HG03196 (cell line): ENCODE data around the gene DYNC2LI1.
"Not testable (repeated sequence)": the region's sequence is repeated elsewhere in the genome, so short reads cannot be mapped to it uniquely, and the experiment has no call there.

ENCODE experiments used
- ATAC-seq: cut with Tn5 transposase; IDR thresholded peaks from one replicate; pipeline ENCODE4 v1.9.1; 2021; ENCODE audit not compliant: unreplicated experiment

DYNC2LI1 gene

GRCh38 chr2:43773876-43774613 is at the start of gene DYNC2LI1:
TSS of gene DYNC2LI1 (plus strand) at chr2:43774039. CDS start at chr2:43774139, 100 bp downstream.
- peak; percentile 97 for ATAC-seq

GRCh38 chr2:43724728-43725526 is 48.9 kb upstream of the DYNC2LI1 start:
- ATAC-seq, result no peak

GRCh38 chr2:43725711-43726246 is 48.1 kb upstream of the DYNC2LI1 start:
- no peak for ATAC-seq

- not testable (repeated sequence) for ATAC-seq
These were observed 46.7 kb upstream of the DYNC2LI1 start for GRCh38 chr2:43726961-43727633.

- ATAC-seq, result no peak
These were observed 46.2 kb upstream of the DYNC2LI1 start for GRCh38 chr2:43727634-43728014.

- ATAC-seq, result no peak
These were observed 44.2 kb upstream of the DYNC2LI1 start for GRCh38 chr2:43729491-43730174.

GRCh38 chr2:43731211-43731610 is 42.6 kb upstream of the DYNC2LI1 start:
- no peak for ATAC-seq

GRCh38 chr2:43736637-43737036 is 37.2 kb upstream of the DYNC2LI1 start:
- ATAC-seq, result no peak

GRCh38 chr2:43737097-43737854 is 36.6 kb upstream of the DYNC2LI1 start:
- ATAC-seq, result no peak

- ATAC-seq, result no peak
These were observed 36.0 kb upstream of the DYNC2LI1 start for GRCh38 chr2:43737855-43738254.

- ATAC-seq, result no peak
These were observed 35.6 kb upstream of the DYNC2LI1 start for GRCh38 chr2:43738257-43738656.

- no peak for ATAC-seq
These were observed 30.1 kb upstream of the DYNC2LI1 start for GRCh38 chr2:43743706-43744105.

GRCh38 chr2:43745457-43745856 is 28.4 kb upstream of the DYNC2LI1 start:
- ATAC-seq, result no peak

GRCh38 chr2:43748333-43748732 is 25.5 kb upstream of the DYNC2LI1 start:
- no peak for ATAC-seq

- no peak for ATAC-seq
These were observed 24.3 kb upstream of the DYNC2LI1 start for GRCh38 chr2:43749583-43749982.

GRCh38 chr2:43751476-43751990 is 22.3 kb upstream of the DYNC2LI1 start:
- no peak for ATAC-seq

GRCh38 chr2:43752302-43752701 is 21.5 kb upstream of the DYNC2LI1 start:
- no peak for ATAC-seq

- ATAC-seq, result no peak
These were observed 19.7 kb upstream of the DYNC2LI1 start for GRCh38 chr2:43754180-43754579.

- no peak for ATAC-seq
These were observed 15.1 kb upstream of the DYNC2LI1 start for GRCh38 chr2:43758739-43759138.

GRCh38 chr2:43759195-43759594 is 14.6 kb upstream of the DYNC2LI1 start:
- no peak for ATAC-seq
